H9 (cell line): ENCODE data around the gene KIRREL3. TPM values are rescaled to one million over a fixed set of nuclear protein-coding genes. Genes with fewer than 3 reads are reported as not detected.

Source experiments
- DNase-seq: peaks from one replicate; pipeline ENCODE4 v3.0.0-alpha.2; 2017
- H2AFZ ChIP-seq: one replicate; pipeline ENCODE4 v1.6.1; 2013; ENCODE audit warnings: mild to moderate bottlenecking, low read length, control low read depth, moderate library complexity
- H2AK5ac ChIP-seq: 2 replicates; pipeline ENCODE4 v1.6.1; 2013; ENCODE audit warnings: low read length, control low read depth, mixed read lengths; ENCODE audit not compliant: insufficient read length
- H2BK120ac ChIP-seq: one replicate; pipeline ENCODE4 v1.6.1; 2013; ENCODE audit warnings: low read depth, mild to moderate bottlenecking, low read length, control low read depth, inconsistent platforms; ENCODE audit not compliant: poor library complexity, severe bottlenecking
- H2BK12ac ChIP-seq: 2 replicates; pipeline ENCODE4 v1.6.1; 2013; ENCODE audit warnings: low read length, control low read depth, mixed read lengths, low read depth; ENCODE audit not compliant: insufficient read length
- H2BK15ac ChIP-seq: 2 replicates; pipeline ENCODE4 v1.6.1; 2013; ENCODE audit warnings: low read depth, low read length, control low read depth
- H2BK20ac ChIP-seq: one replicate; pipeline ENCODE4 v1.6.1; 2013; ENCODE audit warnings: low read depth, mild to moderate bottlenecking, low read length, control low read depth, inconsistent platforms; ENCODE audit not compliant: poor library complexity, severe bottlenecking
- H2BK5ac ChIP-seq: 2 replicates; pipeline ENCODE4 v1.6.1; 2013; ENCODE audit warnings: low read length, control low read depth, mixed read lengths; ENCODE audit not compliant: insufficient read length
- H3K14ac ChIP-seq: 2 replicates; pipeline ENCODE4 v1.6.1; 2013; ENCODE audit warnings: low read length, control low read depth; ENCODE audit not compliant: insufficient read depth
- H3K18ac ChIP-seq: 2 replicates; pipeline ENCODE4 v1.6.1; 2013; ENCODE audit warnings: low read depth, mild to moderate bottlenecking, mixed read lengths, low read length, control low read depth; ENCODE audit not compliant: insufficient read length
- H3K23ac ChIP-seq: 2 replicates; pipeline ENCODE4 v1.6.1; 2013; ENCODE audit warnings: low read length, control low read depth, mixed read lengths, low read depth; ENCODE audit not compliant: insufficient read length
- H3K23me2 ChIP-seq: 2 replicates; pipeline ENCODE4 v1.6.1; 2013; ENCODE audit warnings: low read depth, mild to moderate bottlenecking, mixed read lengths, low read length, control low read depth; ENCODE audit not compliant: insufficient read length, poor library complexity, severe bottlenecking
- H3K27ac ChIP-seq: 2 replicates; pipeline ENCODE4 v1.5.1; 2013; ENCODE audit warnings: low read length, control low read depth, mixed read lengths, low read depth; ENCODE audit not compliant: insufficient read length
- H3K27me3 ChIP-seq: 2 replicates; pipeline ENCODE4 v1.6.1; 2013; ENCODE audit warnings: low read length, control low read depth, inconsistent platforms; ENCODE audit not compliant: insufficient read depth
- H3K4ac ChIP-seq: 2 replicates; pipeline ENCODE4 v1.6.1; 2013; ENCODE audit warnings: low read depth, mild to moderate bottlenecking, control low read depth, inconsistent platforms, low read length, moderate library complexity
- H3K4me1 ChIP-seq: 2 replicates; pipeline ENCODE4 v1.6.1; 2013; ENCODE audit warnings: low read length, control low read depth, inconsistent platforms; ENCODE audit not compliant: insufficient read depth
- H3K4me2 ChIP-seq: 2 replicates; pipeline ENCODE4 v1.6.1; 2013; ENCODE audit warnings: low read length, control low read depth, mixed read lengths; ENCODE audit not compliant: insufficient read length, insufficient read depth
- H3K56ac ChIP-seq: 2 replicates; pipeline ENCODE4 v1.6.1; 2013; ENCODE audit warnings: low read depth, mild to moderate bottlenecking, mixed read lengths, low read length, control low read depth; ENCODE audit not compliant: insufficient read length
- H3K79me1 ChIP-seq: 2 replicates; pipeline ENCODE4 v1.6.1; 2013; ENCODE audit warnings: low read depth, mild to moderate bottlenecking, moderate library complexity, low read length, control low read depth, inconsistent platforms; ENCODE audit not compliant: insufficient read depth, poor library complexity, severe bottlenecking
- H3K79me2 ChIP-seq: 2 replicates; pipeline ENCODE4 v1.6.1; 2013; ENCODE audit warnings: low read length, control low read depth, inconsistent platforms; ENCODE audit not compliant: insufficient read depth
- H3K9ac ChIP-seq: 2 replicates; pipeline ENCODE4 v1.6.1; 2013; ENCODE audit warnings: low read length, control low read depth, mixed read lengths; ENCODE audit not compliant: insufficient read length; ENCODE audit errors: extremely low read depth
- H3K9me3 ChIP-seq: one replicate; pipeline ENCODE4 v1.6.1; 2013; ENCODE audit warnings: low read depth, low read length, inconsistent platforms; ENCODE audit not compliant: control insufficient read depth
- H3T11ph ChIP-seq: one replicate; pipeline ENCODE4 v1.6.1; 2013; ENCODE audit warnings: mild to moderate bottlenecking, low read length, control low read depth, inconsistent platforms
- H4K20me1 ChIP-seq: one replicate; pipeline ENCODE4 v1.6.1; 2013; ENCODE audit not compliant: control insufficient read depth, insufficient read length, insufficient read depth
- H4K5ac ChIP-seq: 2 replicates; pipeline ENCODE4 v1.6.1; 2013; ENCODE audit warnings: low read depth, mild to moderate bottlenecking, mixed read lengths, low read length, control low read depth; ENCODE audit not compliant: insufficient read length
- H4K8ac ChIP-seq: replicated peaks from 2 replicates; pipeline ENCODE4 v1.6.1; 2013; ENCODE audit warnings: low read length, control low read depth, mixed read lengths, low read depth; ENCODE audit not compliant: insufficient read length
- H4K91ac ChIP-seq: 2 replicates; pipeline ENCODE4 v1.6.1; 2013; ENCODE audit warnings: low read depth, mild to moderate bottlenecking, moderate library complexity, mixed read lengths, low read length, control low read depth; ENCODE audit not compliant: insufficient read length
- H3K27ac Mint-ChIP-seq, 3 experiments: 2 replicates in 2 of 3; 3 replicates in 1 of 3; pipeline ENCODE4 v1.8.0; 2020 to 2021; ENCODE audit warnings: mixed read lengths in 3 of 3, mild to moderate bottlenecking in 1 of 3, moderate library complexity in 1 of 3
- H3K27me3 Mint-ChIP-seq: 2 replicates; pipeline ENCODE4 v1.8.0; 2021; ENCODE audit warnings: low read depth, mild to moderate bottlenecking, moderate library complexity, mixed read lengths
- H3K36me3 Mint-ChIP-seq, 3 experiments: 2 replicates in 2 of 3; 3 replicates in 1 of 3; pipeline ENCODE4 v1.8.0; 2020 to 2021; ENCODE audit warnings: low read depth in 3 of 3, mixed read lengths in 3 of 3; ENCODE audit not compliant: insufficient read depth in 1 of 3
- H3K4me1 Mint-ChIP-seq, 2 experiments: 2 replicates each; pipeline ENCODE4 v1.8.0; 2020; ENCODE audit warnings: mixed read lengths in 2 of 2
- H3K4me3 Mint-ChIP-seq, 2 experiments: 2 replicates in 1 of 2; 3 replicates in 1 of 2; pipeline ENCODE4 v1.8.0; 2020 to 2021; ENCODE audit warnings: mild to moderate bottlenecking in 2 of 2, mixed read lengths in 2 of 2, moderate library complexity in 1 of 2
- H3K9me3 Mint-ChIP-seq, 2 experiments: 2 replicates in 1 of 2; 3 replicates in 1 of 2; pipeline ENCODE4 v1.8.0; 2020; ENCODE audit warnings: mild to moderate bottlenecking in 2 of 2, mixed read lengths in 2 of 2, moderate library complexity in 1 of 2
- WGBS: extraction: QIAGEN DNeasy Blood & Tissue Kit; methylation state at CpG from one replicate; pipeline ENCODE4 v1.1.7; 2013; ENCODE audit warnings: missing lambda C conversion rate, low lambda C conversion rate, mixed read lengths; ENCODE audit not compliant: insufficient read length; ENCODE audit errors: extremely low coverage; 5-methylcytosine and 5-hydroxymethylcytosine counted together
- total RNA-seq: library from RNA; stranded (reverse); gene quantifications from 2 replicates; pipeline ENCODE4 v1.2.1, GENCODE V29; 2021
- TF ChIP-seq, protein P1 (sequence below): fragments of 200-600 bp; sonication (generic); conservative IDR thresholded peaks from 3 replicates; pipeline ENCODE4 v1.8.0; 2021; ENCODE audit warnings: antibody characterized with exemption, mild to moderate bottlenecking

The KIRREL3 gene
- total RNA-seq, 1 experiment from 2014 or later, result 0.17 TPM

GRCh38 chr11:126606484-126606883 is 394.1 kb downstream of the KIRREL3 start:
- no peaks in the 10 kb centered on the region for H3K79me1 ChIP-seq
- H3K18ac ChIP-seq, result no peak overlapping the region
- WGBS, result no CpG with 5 or more reads among the region's 4 CpGs
- H3K4me2 ChIP-seq, result no peak overlapping the region
- no peaks in the 10 kb centered on the region for H3K9me3 ChIP-seq
- H3K23me2 ChIP-seq, result peaks cover 3% of the 10 kb centered on the region
- peaks cover 40 to 56% of the 10 kb centered on the region in 2 experiments for H3K4me1 Mint-ChIP-seq
- no peak overlapping the region for H3K23ac ChIP-seq
- H3K9me3 Mint-ChIP-seq, result no peaks in the 10 kb centered on the region
- H3K27ac Mint-ChIP-seq, result peak overlapping the region in 1 of 3 experiments; percentile 9; a peak in 1 of 7 replicates
- H2BK15ac ChIP-seq, result no peak overlapping the region
- no peak overlapping the region for H2BK120ac ChIP-seq
- H2AFZ ChIP-seq, result no peak overlapping the region
- no peak overlapping the region for H2BK20ac ChIP-seq
- H3K79me2 ChIP-seq, result no peaks in the 10 kb centered on the region
- H3K4me1 ChIP-seq, result peaks cover 6% of the 10 kb centered on the region; the same call in 1 of the 2 replicates
- no peak overlapping the region for H4K5ac ChIP-seq
- no peak overlapping the region for H3K4me3 Mint-ChIP-seq
- H4K20me1 ChIP-seq, result no peaks in the 10 kb centered on the region
- no peaks in the 10 kb centered on the region for H3K36me3 Mint-ChIP-seq
- no peak for DNase-seq
- no peak overlapping the region for H2AK5ac ChIP-seq
- no peak overlapping the region for H2BK5ac ChIP-seq
- H3K56ac ChIP-seq, result no peak overlapping the region
- TF ChIP-seq, protein P1, sequence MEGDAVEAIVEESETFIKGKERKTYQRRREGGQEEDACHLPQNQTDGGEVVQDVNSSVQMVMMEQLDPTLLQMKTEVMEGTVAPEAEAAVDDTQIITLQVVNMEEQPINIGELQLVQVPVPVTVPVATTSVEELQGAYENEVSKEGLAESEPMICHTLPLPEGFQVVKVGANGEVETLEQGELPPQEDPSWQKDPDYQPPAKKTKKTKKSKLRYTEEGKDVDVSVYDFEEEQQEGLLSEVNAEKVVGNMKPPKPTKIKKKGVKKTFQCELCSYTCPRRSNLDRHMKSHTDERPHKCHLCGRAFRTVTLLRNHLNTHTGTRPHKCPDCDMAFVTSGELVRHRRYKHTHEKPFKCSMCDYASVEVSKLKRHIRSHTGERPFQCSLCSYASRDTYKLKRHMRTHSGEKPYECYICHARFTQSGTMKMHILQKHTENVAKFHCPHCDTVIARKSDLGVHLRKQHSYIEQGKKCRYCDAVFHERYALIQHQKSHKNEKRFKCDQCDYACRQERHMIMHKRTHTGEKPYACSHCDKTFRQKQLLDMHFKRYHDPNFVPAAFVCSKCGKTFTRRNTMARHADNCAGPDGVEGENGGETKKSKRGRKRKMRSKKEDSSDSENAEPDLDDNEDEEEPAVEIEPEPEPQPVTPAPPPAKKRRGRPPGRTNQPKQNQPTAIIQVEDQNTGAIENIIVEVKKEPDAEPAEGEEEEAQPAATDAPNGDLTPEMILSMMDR, result no peak
- peaks cover 45% of the 10 kb centered on the region for H3K27me3 Mint-ChIP-seq
- H3K27me3 ChIP-seq, result no peaks in the 10 kb centered on the region
- no peak overlapping the region for H3K27ac ChIP-seq
- no peak overlapping the region for H3T11ph ChIP-seq
- no peak overlapping the region for H4K8ac ChIP-seq
- H3K14ac ChIP-seq, result no peak overlapping the region
- no peak overlapping the region for H4K91ac ChIP-seq
- H3K9ac ChIP-seq, result no peak overlapping the region
- H3K4ac ChIP-seq, result no peak overlapping the region
- H2BK12ac ChIP-seq, result no peak overlapping the region
